SK-N-SH treated with all-trans-retinoic acid at 6 μM for 48 hours (cell line): ENCODE results near the gene NCF2.

Experiments used
- ISL1 ChIP-seq: fragments of 250-450 bp; sonication (Bioruptor Pico); IDR thresholded peaks from 2 replicates; pipeline ENCODE4 v2.1.2; 2022; ENCODE audit warnings: mild to moderate bottlenecking, moderate library complexity
- RARB ChIP-seq: fragments of 250-450 bp; sonication (Bioruptor Pico); IDR thresholded peaks from 2 replicates; pipeline ENCODE4 v1.8.0; 2021; ENCODE audit warnings: mild to moderate bottlenecking, moderate library complexity
- ZFP30 ChIP-seq: fragments of 450-650 bp; formaldehyde crosslinking; IDR thresholded peaks from 2 replicates; pipeline ENCODE4 v1.5.0; 2022; ENCODE audit warnings: mild to moderate bottlenecking, moderate library complexity
- ZNF8 ChIP-seq: fragments of 450-650 bp; formaldehyde crosslinking; IDR thresholded peaks from 2 replicates; pipeline ENCODE4 v1.5.0; 2020; ENCODE audit warnings: mild to moderate bottlenecking, moderate library complexity
- TF ChIP-seq, protein P1 (sequence below): fragments of 250-450 bp; sonication (Bioruptor Pico); IDR thresholded peaks from 2 replicates; pipeline ENCODE4 v1.8.0; 2021; ENCODE audit warnings: low read depth, mild to moderate bottlenecking, moderate library complexity, borderline replicate concordance
- TF ChIP-seq, protein P2 (sequence below): fragments of 250-450 bp; sonication (Bioruptor Pico); IDR thresholded peaks from 2 replicates; pipeline ENCODE4 v1.5.1; 2021; ENCODE audit warnings: mild to moderate bottlenecking, moderate library complexity

DNA sequence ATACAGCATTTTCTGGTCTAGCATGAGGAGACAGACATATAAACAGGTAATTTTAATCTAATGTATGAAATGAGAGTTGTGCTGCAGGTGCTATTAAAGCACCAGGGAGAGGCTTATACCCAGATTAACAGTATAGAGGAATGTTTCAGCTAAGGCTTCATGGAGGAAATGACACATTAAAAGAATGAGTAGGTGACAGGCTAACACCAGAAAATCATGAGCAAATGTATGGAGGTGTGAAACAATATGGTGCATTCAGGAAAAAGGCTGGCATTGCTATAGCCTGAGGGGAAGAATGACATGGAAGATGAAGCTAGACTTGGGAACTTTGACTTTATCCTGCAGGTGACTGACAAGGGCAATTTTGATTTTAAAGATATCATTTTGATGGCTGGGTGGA, 38.3 kb upstream of the NCF2 start:
- TF ChIP-seq RARB (CRISPR knock-in tag) (no peak), ZNF8 (CRISPR knock-in tag) (no peak), ZFP30 (CRISPR knock-in tag) (no peak), ISL1 (CRISPR knock-in tag) (no peak)
- TF ChIP-seq, protein P1, sequence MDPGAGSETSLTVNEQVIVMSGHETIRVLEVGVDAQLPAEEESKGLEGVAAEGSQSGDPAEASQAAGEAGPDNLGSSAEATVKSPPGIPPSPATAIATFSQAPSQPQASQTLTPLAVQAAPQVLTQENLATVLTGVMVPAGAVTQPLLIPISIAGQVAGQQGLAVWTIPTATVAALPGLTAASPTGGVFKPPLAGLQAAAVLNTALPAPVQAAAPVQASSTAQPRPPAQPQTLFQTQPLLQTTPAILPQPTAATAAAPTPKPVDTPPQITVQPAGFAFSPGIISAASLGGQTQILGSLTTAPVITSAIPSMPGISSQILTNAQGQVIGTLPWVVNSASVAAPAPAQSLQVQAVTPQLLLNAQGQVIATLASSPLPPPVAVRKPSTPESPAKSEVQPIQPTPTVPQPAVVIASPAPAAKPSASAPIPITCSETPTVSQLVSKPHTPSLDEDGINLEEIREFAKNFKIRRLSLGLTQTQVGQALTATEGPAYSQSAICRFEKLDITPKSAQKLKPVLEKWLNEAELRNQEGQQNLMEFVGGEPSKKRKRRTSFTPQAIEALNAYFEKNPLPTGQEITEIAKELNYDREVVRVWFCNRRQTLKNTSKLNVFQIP (CRISPR knock-in tag) = no peak
- TF ChIP-seq, protein P2, sequence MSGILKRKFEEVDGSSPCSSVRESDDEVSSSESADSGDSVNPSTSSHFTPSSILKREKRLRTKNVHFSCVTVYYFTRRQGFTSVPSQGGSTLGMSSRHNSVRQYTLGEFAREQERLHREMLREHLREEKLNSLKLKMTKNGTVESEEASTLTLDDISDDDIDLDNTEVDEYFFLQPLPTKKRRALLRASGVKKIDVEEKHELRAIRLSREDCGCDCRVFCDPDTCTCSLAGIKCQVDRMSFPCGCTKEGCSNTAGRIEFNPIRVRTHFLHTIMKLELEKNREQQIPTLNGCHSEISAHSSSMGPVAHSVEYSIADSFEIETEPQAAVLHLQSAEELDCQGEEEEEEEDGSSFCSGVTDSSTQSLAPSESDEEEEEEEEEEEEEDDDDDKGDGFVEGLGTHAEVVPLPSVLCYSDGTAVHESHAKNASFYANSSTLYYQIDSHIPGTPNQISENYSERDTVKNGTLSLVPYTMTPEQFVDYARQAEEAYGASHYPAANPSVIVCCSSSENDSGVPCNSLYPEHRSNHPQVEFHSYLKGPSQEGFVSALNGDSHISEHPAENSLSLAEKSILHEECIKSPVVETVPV (CRISPR knock-in tag) = no peak
